ENCODE results near the gene DNAH2.
A peak's percentile ranks its signal among the peaks of the same experiment; 100 is the strongest.

Gene DNAH2

DNA sequence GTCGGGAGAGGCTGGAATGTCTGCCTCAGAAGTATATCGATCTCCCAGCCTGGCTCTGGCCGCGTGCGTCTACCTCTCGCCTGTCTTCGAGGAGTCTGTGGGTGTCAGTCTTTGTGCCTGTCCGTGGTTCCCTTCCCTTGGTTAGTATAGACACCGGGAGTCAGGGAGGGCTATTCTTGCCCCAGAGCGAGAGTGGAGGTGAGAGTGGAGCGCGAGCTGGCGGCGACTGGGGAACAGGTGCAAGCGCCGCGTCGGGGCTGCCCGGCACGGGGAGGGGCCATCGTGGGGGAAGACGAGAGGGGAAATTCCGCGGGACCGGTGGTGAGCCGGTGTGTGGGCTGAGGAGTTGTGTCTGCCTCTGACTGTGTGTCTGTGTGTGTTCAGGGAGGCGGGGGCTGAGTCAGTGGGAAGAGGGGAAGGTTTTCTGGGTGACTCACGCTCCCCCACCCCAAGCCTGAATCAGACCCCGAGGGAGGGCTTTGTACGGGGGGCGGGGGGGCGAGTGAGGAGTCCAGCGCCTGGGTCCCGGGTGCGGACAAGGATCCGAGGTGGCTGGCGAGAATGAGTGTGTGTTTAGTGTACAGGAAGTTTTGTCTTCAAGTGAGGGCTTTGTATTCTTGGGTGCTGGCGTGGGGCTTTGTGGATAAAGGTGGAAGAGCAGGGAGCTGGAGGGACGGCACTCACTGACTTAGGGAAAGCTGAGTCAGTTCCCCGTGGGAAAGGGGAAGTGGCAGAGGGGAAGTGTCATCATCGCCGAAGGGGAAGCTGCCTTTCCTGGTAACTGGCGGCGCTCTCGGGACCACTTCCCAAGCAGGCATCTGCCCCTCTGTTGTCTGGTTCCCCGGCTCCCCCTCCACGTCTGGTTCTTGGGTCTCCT, 125.1 kb downstream of the DNAH2 start:
- Histone ChIP-seq H3K27me3 (ENCODE audit: control insufficient read depth, insufficient read depth, low read length) (no peaks in the 10 kb centered on the region), H3K27ac (ENCODE audit: low read depth, low read length) (peak overlapping the region; percentile 96), H3K4me1 (ENCODE audit: control insufficient read depth, insufficient read depth, low read length) (peaks cover 20% of the 10 kb centered on the region)

DNA sequence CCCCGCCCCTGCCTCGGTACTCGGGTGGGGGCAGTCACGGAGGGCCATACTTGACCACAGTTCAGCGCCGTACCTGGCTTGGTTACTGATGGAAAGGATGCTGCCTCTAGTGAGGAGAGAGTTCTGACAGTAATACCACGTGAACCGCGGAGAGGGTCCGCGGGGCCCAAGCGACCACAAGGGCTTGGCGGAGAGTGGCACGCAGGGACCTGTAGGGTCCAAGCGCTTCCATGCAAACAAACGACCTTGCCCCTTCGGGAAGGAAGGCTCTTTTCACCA, 125.7 kb downstream of the DNAH2 start:
- Histone ChIP-seq H3K27ac (ENCODE audit: low read depth, low read length) (peak overlapping the region; percentile 96), H3K9ac (ENCODE audit: low read length) (peak overlapping the region; percentile 94), H3K36me3 (ENCODE audit: control insufficient read depth, insufficient read depth, low read length) (peaks cover 15% of the 10 kb centered on the region), H3K4me1 (ENCODE audit: control insufficient read depth, insufficient read depth, low read length) (peaks cover 20% of the 10 kb centered on the region), H3K4me3 (ENCODE audit: low read length) (peak overlapping the region; percentile 90), H3K27me3 (ENCODE audit: control insufficient read depth, insufficient read depth, low read length) (no peaks in the 10 kb centered on the region)

More for the DNA sequence above, 125.1 kb downstream of the DNAH2 start:
- Histone ChIP-seq H3K36me3 (ENCODE audit: control insufficient read depth, insufficient read depth, low read length) (peaks cover 15% of the 10 kb centered on the region), H3K9ac (ENCODE audit: low read length) (peak overlapping the region; percentile 94), H3K4me3 (ENCODE audit: low read length) (peak overlapping the region; percentile 90)

DNA sequence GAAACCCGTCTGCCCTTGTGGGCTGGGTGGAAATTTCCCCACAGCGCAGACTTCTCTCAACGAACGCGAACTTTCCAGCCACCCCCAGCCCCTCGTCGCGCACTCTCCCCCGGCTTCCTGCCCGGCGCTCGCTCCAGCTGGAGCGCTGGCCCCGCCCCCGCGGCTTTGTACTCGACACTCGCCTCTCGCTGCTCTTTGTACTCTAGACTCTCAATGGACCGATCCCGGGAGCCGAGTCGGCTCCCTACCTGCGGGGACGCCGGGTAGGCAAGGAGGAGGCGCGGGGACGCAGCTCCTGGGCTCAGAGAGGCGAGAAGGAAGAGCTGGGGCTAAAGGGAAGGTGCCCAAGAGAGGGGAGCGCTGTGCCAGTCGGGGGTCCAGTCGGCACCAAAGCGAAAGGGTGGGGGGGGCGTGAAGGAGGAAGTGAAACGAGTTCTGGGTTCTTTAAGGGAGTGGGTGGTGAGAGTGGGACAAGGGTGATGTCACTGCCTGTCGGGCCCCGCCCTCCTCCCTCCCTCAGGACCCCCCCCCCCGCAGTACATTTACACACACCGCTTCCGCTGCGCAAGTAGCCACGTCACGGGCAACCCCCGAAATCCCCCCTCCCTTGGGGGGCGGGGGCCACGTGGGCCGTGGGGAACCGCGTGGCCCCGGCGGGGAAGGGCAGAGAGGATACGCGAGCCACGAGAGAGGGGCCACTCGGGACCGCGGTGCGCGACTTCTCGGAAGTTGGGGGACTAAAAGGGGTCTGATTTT, 126.2 kb downstream of the DNAH2 start:
- H3K36me3 ChIP-seq (ENCODE audit: control insufficient read depth, insufficient read depth, low read length): peaks cover 15% of the 10 kb centered on the region
- H3K27ac ChIP-seq (ENCODE audit: low read depth, low read length): peak overlapping the region; percentile 96
- no peaks in the 10 kb centered on the region for H3K27me3 ChIP-seq (ENCODE audit: control insufficient read depth, insufficient read depth, low read length)
- H3K4me1 ChIP-seq (ENCODE audit: control insufficient read depth, insufficient read depth, low read length): peaks cover 17% of the 10 kb centered on the region
- peak overlapping the region; percentile 94 for H3K9ac ChIP-seq (ENCODE audit: low read length)
- H3K4me3 ChIP-seq (ENCODE audit: low read length): peak overlapping the region; percentile 90

DNA sequence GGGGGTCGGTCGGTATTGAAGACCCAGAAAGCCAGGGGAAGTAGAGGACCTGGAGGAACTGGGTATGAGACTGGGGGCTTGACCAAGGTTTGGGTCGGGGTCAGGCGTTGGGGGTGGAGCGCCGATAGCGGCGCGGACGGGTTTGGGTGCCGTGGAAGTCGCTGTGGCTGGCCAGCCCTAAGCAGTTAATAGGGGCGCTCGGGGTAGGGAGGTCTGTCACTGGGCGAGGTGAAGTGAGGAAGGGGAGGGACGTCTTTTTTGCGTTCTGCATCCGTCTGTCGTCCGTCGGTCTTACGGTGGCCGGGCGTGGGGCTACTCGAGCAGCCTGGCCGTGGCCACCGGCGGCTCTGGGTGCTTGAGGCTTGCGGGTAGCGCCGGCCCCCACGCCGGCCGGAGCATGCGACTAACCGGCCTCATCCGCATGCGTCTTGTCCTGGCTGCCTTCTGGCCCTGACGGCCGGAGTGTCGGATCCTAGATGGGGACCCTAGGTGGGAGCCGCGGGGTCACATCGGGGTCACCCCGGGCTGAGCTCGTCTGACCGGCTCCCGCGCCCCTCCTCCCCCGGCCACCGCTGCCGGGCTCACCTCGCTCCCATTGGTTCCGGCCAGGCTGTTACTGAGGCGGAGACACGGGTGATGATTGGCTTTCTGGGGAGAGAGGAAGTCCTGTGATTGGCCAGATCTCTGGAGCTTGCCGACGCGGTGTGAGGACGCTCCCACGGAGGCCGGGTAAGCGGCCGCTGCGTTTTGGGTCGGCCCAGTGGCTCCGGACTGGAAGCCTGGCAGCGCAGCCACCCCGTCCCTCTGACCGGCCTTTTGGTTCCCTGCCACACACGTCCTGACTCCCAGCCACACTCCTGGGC, 127.0 kb downstream of the DNAH2 start:
- Histone ChIP-seq H3K4me1 (ENCODE audit: control insufficient read depth, insufficient read depth, low read length) (peaks cover 16% of the 10 kb centered on the region), H3K9ac (ENCODE audit: low read length) (peak overlapping the region; percentile 86), H3K27ac (ENCODE audit: low read depth, low read length) (peak overlapping the region; percentile 96), H3K27me3 (ENCODE audit: control insufficient read depth, insufficient read depth, low read length) (no peaks in the 10 kb centered on the region), H3K36me3 (ENCODE audit: control insufficient read depth, insufficient read depth, low read length) (peaks cover 19% of the 10 kb centered on the region), H3K4me3 (ENCODE audit: low read length) (peak overlapping the region; percentile 90)

DNA sequence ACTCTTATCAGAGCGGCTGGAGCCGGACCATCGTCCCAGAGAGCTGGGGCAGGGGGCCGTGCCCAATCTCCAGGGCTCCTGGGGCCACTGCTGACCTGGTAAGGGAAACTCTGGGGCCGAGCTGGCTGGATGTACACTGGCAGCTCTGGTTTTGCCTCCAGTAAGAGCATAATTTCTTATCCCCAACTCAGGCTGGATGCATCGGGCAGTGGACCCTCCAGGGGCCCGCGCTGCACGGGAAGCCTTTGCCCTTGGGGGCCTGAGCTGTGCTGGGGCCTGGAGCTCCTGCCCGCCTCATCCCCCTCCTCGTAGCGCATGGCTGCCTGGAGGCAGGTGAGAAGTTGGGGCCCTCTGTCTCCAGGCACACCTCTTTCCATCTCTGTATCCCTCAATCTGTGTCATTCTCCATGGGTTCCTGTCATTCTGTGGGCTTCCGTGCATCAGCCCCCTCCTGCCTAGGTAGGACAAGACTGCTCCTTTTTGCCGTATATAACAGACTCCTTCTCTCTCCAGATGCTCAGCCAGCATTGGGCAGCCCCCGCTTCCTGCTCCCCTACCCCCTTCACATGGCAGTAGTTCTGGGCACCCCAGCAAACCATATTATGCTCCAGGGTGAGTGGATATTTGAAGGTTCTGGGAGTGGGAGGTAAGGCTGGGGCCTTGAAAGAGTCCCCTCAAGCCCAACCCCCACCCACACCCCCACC, 128.0 kb downstream of the DNAH2 start:
- Histone ChIP-seq H3K27ac (ENCODE audit: low read depth, low read length) (peak overlapping the region; percentile 79), H3K36me3 (ENCODE audit: control insufficient read depth, insufficient read depth, low read length) (peaks cover 21% of the 10 kb centered on the region), H3K9ac (ENCODE audit: low read length) (peak overlapping the region; percentile 49), H3K4me1 (ENCODE audit: control insufficient read depth, insufficient read depth, low read length) (peaks cover 16% of the 10 kb centered on the region), H3K4me3 (ENCODE audit: low read length) (peak overlapping the region; percentile 90), H3K27me3 (ENCODE audit: control insufficient read depth, insufficient read depth, low read length) (no peaks in the 10 kb centered on the region)

DNA sequence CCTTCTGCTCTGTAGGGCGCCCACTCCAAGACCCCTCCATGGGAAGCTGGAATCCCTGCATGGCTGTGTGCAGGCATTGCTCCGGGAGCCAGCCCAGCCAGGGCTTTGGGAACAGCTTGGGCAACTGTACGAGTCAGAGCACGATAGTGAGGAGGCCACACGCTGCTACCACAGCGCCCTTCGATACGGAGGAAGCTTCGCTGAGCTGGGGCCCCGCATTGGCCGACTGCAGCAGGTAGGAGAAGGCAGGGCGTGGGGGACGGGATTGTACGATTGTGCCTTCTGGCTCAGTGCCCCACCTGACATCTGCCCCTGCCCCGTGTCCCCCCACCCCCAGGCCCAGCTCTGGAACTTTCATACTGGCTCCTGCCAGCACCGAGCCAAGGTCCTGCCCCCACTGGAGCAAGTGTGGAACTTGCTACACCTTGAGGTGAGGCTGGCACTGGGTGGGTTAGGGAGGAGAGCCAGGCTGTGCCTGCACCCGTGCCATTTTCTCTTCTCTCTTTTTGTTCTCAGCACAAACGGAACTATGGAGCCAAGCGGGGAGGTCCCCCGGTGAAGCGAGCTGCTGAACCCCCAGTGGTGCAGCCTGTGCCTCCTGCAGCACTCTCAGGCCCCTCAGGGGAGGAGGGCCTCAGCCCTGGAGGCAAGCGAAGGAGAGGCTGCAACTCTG, 128.7 kb downstream of the DNAH2 start:
- peaks cover 26% of the 10 kb centered on the region for H3K36me3 ChIP-seq (ENCODE audit: control insufficient read depth, insufficient read depth, low read length)

DNA sequence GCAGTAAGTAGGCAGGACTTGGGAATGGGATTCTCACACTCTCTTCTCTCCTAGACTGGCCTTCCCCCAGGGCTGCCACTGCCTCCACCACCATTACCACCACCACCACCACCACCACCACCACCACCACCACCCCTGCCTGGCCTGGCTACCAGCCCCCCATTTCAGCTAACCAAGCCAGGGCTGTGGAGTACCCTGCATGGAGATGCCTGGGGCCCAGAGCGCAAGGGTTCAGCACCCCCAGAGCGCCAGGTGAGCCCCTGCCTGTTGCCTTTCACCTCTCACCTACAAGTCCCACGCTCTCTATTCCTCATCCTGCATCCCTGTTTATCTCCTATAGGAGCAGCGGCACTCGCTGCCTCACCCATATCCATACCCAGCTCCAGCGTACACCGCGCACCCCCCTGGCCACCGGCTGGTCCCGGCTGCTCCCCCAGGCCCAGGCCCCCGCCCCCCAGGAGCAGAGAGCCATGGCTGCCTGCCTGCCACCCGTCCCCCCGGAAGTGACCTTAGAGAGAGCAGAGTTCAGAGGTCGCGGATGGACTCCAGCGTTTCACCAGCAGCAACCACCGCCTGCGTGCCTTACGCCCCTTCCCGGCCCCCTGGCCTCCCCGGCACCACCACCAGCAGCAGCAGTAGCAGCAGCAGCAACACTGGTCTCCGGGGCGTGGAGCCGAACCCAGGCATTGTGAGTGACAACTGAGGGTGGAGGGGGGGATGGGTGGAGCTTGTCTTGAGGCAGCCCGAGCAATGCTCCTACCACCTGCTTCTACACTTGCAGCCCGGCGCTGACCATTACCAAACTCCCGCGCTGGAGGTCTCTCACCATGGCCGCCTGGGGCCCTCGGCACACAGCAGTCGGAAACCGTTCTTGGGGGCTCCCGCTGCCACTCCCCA, 129.5 kb downstream of the DNAH2 start:
- H3K4me1 ChIP-seq (ENCODE audit: control insufficient read depth, insufficient read depth, low read length): peaks cover 11% of the 10 kb centered on the region
- H3K9ac ChIP-seq (ENCODE audit: low read length): no peak overlapping the region
- peaks cover 26% of the 10 kb centered on the region for H3K36me3 ChIP-seq (ENCODE audit: control insufficient read depth, insufficient read depth, low read length)
- H3K27me3 ChIP-seq (ENCODE audit: control insufficient read depth, insufficient read depth, low read length): no peaks in the 10 kb centered on the region
- H3K27ac ChIP-seq (ENCODE audit: low read depth, low read length): no peak overlapping the region
- no peak overlapping the region for H3K4me3 ChIP-seq (ENCODE audit: low read length)

More for the DNA sequence above, 128.7 kb downstream of the DNAH2 start:
- Histone ChIP-seq H3K27me3 (ENCODE audit: control insufficient read depth, insufficient read depth, low read length) (no peaks in the 10 kb centered on the region), H3K27ac (ENCODE audit: low read depth, low read length) (no peak overlapping the region), H3K4me3 (ENCODE audit: low read length) (no peak overlapping the region), H3K9ac (ENCODE audit: low read length) (no peak overlapping the region), H3K4me1 (ENCODE audit: control insufficient read depth, insufficient read depth, low read length) (peaks cover 14% of the 10 kb centered on the region)

DNA sequence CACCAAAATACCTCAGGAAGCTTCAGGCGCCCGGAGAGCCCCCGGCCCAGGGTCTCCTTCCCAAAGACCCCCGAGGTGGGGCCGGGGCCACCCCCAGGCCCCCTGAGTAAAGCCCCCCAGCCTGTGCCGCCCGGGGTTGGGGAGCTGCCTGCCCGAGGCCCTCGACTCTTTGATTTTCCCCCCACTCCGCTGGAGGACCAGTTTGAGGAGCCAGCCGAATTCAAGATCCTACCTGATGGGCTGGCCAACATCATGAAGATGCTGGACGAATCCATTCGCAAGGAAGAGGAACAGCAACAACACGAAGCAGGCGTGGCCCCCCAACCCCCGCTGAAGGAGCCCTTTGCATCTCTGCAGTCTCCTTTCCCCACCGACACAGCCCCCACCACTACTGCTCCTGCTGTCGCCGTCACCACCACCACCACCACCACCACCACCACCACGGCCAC, 130.6 kb downstream of the DNAH2 start:
- peaks cover 32% of the 10 kb centered on the region for H3K36me3 ChIP-seq (ENCODE audit: control insufficient read depth, insufficient read depth, low read length)
- H3K27ac ChIP-seq (ENCODE audit: low read depth, low read length): no peak overlapping the region
- no peak overlapping the region for H3K9ac ChIP-seq (ENCODE audit: low read length)
- H3K4me3 ChIP-seq (ENCODE audit: low read length): no peak overlapping the region
- no peaks in the 10 kb centered on the region for H3K27me3 ChIP-seq (ENCODE audit: control insufficient read depth, insufficient read depth, low read length)
- peaks cover 10% of the 10 kb centered on the region for H3K4me1 ChIP-seq (ENCODE audit: control insufficient read depth, insufficient read depth, low read length)

DNA sequence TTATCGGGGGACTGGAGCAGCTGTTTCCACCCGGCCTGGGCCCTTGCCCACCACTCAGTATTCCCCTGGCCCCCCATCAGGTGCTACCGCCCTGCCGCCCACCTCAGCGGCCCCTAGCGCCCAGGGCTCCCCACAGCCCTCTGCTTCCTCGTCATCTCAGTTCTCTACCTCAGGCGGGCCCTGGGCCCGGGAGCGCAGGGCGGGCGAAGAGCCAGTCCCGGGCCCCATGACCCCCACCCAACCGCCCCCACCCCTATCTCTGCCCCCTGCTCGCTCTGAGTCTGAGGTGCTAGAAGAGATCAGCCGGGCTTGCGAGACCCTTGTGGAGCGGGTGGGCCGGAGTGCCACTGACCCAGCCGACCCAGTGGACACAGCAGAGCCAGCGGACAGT, 131.2 kb downstream of the DNAH2 start:
- no peaks in the 10 kb centered on the region for H3K27me3 ChIP-seq (ENCODE audit: control insufficient read depth, insufficient read depth, low read length)
- no peak overlapping the region for H3K4me3 ChIP-seq (ENCODE audit: low read length)
- peaks cover 33% of the 10 kb centered on the region for H3K36me3 ChIP-seq (ENCODE audit: control insufficient read depth, insufficient read depth, low read length)
- H3K9ac ChIP-seq (ENCODE audit: low read length): no peak overlapping the region
- H3K27ac ChIP-seq (ENCODE audit: low read depth, low read length): no peak overlapping the region
- peaks cover 8% of the 10 kb centered on the region for H3K4me1 ChIP-seq (ENCODE audit: control insufficient read depth, insufficient read depth, low read length)

DNA sequence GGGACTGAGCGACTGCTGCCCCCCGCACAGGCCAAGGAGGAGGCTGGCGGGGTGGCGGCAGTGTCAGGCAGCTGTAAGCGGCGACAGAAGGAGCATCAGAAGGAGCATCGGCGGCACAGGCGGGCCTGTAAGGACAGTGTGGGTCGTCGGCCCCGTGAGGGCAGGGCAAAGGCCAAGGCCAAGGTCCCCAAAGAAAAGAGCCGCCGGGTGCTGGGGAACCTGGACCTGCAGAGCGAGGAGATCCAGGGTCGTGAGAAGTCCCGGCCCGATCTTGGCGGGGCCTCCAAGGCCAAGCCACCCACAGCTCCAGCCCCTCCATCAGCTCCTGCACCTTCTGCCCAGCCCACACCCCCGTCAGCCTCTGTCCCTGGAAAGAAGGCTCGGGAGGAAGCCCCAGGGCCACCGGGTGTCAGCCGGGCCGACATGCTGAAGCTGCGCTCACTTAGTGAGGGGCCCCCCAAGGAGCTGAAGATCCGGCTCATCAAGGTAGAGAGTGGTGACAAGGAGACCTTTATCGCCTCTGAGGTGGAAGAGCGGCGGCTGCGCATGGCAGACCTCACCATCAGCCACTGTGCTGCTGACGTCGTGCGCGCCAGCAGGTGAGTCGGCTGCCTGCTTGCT, 131.7 kb downstream of the DNAH2 start:
- peaks cover 33% of the 10 kb centered on the region for H3K36me3 ChIP-seq (ENCODE audit: control insufficient read depth, insufficient read depth, low read length)
- H3K9ac ChIP-seq (ENCODE audit: low read length): no peak overlapping the region
- H3K27me3 ChIP-seq (ENCODE audit: control insufficient read depth, insufficient read depth, low read length): no peaks in the 10 kb centered on the region
- H3K4me3 ChIP-seq (ENCODE audit: low read length): no peak overlapping the region
- peaks cover 8% of the 10 kb centered on the region for H3K4me1 ChIP-seq (ENCODE audit: control insufficient read depth, insufficient read depth, low read length)
- H3K27ac ChIP-seq (ENCODE audit: low read depth, low read length): no peak overlapping the region

Measured in rectal smooth muscle tissue (tissue), 1 donor.